Activated CD8-positive, alpha-beta memory T cell treated with anti-CD3 and anti-CD28 coated beads, Interleukin-2, amount 50 U/mL, for 1 hour (primary cell): Measurements from ENCODE around the gene INTS6L.
"Not testable (repeated sequence)": the region's sequence is repeated elsewhere in the genome, so short reads cannot be mapped to it uniquely, and the experiment has no call there.

Experiments
- DNase-seq: peaks from one replicate; pipeline ENCODE4 v3.0.0-alpha.2; 2020; ENCODE audit errors: extremely low read depth

The INTS6L gene

GRCh38 chrX:135522878-135523693 lies 2.6 kb downstream of the INTS6L start:
- no peak for DNase-seq

GRCh38 chrX:135528254-135528653 lies 7.8 kb downstream of the INTS6L start:
- no peak for DNase-seq

- no peak for DNase-seq
Observed at GRCh38 chrX:135528756-135529155, 8.3 kb downstream of the INTS6L start.

GRCh38 chrX:135530097-135530496 lies 9.6 kb downstream of the INTS6L start:
- no peak for DNase-seq

- no peak for DNase-seq
Observed at GRCh38 chrX:135531813-135532212, 11.4 kb downstream of the INTS6L start.

GRCh38 chrX:135535077-135535940 lies 14.8 kb downstream of the INTS6L start:
- no peak for DNase-seq

- no peak for DNase-seq
Observed at GRCh38 chrX:135536877-135537276, 16.4 kb downstream of the INTS6L start.

GRCh38 chrX:135541351-135541750 lies 20.9 kb downstream of the INTS6L start:
- DNase-seq = no peak

GRCh38 chrX:135543172-135543571 lies 22.7 kb downstream of the INTS6L start:
- no peak for DNase-seq

- DNase-seq = no peak
Observed at GRCh38 chrX:135543924-135544323, 23.5 kb downstream of the INTS6L start.

GRCh38 chrX:135544338-135544948 lies 24.0 kb downstream of the INTS6L start:
- no peak for DNase-seq

GRCh38 chrX:135547767-135548166 lies 27.3 kb downstream of the INTS6L start:
- DNase-seq = no peak

- no peak for DNase-seq
Observed at GRCh38 chrX:135549519-135549918, 29.1 kb downstream of the INTS6L start.

GRCh38 chrX:135556055-135556454 lies 35.6 kb downstream of the INTS6L start:
- DNase-seq = no peak

- DNase-seq = no peak
Observed at GRCh38 chrX:135557344-135557743, 36.9 kb downstream of the INTS6L start.

GRCh38 chrX:135572436-135572835 lies 52.0 kb downstream of the INTS6L start:
- no peak for DNase-seq

- DNase-seq = no peak
Observed at GRCh38 chrX:135581496-135581895, 61.0 kb downstream of the INTS6L start.

- no peak for DNase-seq
Observed at GRCh38 chrX:135585153-135585552, 64.7 kb downstream of the INTS6L start.

GRCh38 chrX:135591871-135592270 lies 71.4 kb downstream of the INTS6L start:
- DNase-seq = no peak

- DNase-seq = not testable (repeated sequence)
Observed at GRCh38 chrX:135594049-135594448, 73.6 kb downstream of the INTS6L start.

GRCh38 chrX:135594453-135594852 lies 74.0 kb downstream of the INTS6L start:
- not testable (repeated sequence) for DNase-seq

- DNase-seq = no peak
Observed at GRCh38 chrX:135595543-135595942, 75.1 kb downstream of the INTS6L start.
